Right hindlimb (tissue), 1 donor: ENCODE measurements around the gene GNAQ.
A peak's percentile ranks its signal among the peaks of the same experiment; 100 is the strongest.

Experiments
- DNase-seq: peaks from one replicate; pipeline ENCODE4 v3.0.0-alpha.2; 2018

Gene GNAQ

DNA sequence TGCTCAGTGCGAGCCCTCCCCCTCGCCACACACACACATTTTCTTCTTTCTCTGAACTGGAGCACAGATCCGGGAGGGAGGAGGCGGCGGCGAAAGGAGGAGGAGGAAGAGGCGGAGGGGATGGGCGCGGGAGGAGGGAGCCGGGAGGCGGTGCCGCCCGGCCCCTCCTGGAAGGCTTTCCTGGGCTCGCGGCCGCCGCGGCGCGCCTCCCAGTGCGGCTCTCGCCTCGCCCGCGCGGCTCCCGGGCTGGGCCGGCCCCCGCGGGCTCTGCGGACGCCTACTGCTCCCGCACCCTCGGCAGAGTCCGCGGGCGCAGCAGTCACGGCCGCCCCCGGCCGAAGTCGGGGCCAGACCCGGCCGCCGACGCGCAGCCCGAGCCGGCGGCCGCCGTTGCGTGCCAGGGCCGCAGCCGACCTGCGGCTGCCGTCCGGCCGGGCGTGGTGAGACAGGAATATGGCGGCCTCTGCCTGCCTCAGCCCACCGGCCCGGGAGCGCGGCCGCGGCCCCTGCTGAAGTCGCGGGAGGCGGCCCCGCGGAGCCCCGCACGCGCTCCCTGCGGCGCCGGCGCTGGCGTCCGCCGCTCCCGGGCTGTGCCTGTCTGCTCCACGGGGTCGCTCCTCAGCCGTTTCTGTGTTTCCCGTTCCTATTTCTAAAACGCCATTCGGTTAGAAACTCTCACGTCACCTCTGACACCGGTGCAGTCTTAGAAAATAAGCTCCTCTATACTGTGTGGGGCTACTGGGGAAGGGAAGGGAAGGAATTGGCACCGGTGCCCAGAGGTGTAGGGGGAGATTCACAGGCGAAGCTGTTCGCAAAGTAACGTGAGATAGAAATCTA, 500 bp upstream of the GNAQ start:
- peak; percentile 96 for DNase-seq

DNA sequence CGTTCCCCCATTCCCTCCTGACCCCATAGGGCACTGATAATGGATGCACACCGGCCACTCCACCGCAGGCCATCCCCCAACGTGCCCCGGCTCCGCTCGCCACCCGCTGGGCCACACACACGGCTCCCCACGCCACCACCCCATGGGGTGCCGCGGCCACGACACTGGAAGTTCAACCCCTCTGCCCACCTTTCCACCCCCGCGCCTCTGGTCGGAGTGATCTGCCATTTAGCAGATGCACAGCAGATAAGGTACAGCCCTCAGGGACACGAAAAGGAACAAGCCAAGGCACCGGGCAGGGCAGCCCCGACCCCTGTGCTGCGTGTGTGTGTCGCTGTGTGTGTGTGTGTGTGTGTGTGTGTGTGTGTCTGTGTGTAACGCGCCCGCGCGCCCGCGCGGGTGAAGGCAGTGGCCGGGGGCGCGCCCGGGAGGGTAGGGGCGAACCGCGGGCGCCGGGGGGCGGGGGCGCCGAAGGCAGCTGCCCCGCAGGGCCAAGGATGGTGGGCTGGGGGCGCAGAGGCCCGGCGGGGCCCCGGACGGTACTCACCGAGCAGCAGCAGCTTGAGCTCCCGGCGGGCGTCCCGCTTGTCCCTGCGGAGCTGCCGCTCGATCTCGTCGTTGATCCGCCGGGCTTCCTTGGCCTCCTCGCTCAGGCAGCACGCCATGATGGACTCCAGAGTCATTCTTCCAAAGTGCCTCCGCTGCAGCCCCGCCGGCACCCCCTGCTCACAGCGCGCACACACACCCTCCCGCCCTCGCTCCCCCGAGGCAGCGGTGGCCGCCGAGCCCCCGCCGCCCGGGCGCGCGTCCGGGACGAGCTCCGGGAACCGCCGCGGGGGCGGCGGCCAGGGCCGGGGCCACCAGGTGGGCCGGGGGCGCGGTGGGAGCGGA, 813 bp downstream of the GNAQ start:
- DNase-seq = peak; percentile 76

DNA sequence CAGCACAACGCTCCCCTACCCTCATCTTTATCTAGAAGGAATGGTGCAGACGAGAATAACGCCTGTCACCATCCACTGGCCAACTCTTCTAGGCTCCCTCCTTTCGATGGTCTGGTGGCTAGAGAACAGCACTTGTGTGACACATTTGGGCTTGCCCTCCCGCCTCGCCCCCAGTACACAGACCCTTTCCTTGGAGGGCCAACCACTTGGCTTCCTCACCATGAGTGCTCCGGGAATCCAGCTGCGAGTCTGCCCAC, 1.4 kb downstream of the GNAQ start:
- peak; percentile 41 for DNase-seq

DNA sequence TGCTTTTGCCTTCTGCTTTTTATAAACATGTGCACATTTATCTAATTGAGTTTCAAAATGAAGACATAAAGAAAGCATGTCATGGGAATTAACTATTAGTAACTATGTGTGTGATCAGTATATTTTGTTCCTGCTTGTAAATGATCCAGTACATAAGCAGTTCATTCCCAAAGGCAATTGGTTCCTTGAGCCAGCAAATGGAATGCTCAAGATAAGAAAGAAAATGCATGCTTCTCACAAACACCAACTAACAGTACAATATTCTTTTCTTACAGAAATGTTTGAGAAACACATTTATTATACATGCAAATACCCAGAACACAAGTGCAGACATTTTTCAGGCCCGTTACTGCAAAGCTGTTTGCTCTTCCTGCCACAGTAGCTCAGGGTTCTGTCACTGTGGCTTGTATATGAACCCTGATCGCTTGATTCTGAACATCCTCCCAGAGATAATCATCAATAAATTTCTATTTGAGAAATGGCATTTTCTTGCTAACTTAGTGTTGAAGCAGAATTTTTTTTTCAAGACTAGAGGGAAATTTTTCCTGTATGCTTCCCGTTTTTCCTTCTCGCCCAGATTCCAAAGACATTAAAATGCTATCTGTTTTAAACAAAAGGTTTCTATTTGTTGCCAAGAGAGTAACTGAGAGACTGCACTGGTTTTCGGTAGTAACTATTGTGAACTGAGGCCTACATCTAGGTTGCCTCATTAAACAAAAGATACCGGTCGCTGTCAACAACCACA, 1.9 kb downstream of the GNAQ start:
- no peak for DNase-seq

DNA sequence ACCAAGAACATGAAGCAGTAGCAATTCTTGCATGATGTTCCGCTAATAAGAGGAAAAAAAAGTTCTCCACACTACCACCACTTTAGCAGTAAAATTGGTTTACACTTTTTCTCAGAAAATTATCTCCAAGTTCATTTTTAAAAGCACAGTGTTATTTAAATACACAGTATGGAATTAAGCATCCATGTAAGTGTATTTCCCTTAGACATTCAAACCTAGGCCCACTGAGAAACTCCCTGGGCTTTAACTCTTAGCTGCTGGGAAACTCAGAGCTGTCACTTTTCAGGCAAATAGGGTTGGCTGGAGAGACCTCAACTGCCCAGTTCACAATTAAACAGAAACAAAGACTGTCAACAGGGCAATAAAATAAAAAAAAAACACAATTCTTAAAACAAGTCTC, 2.7 kb downstream of the GNAQ start:
- DNase-seq = no peak

DNA sequence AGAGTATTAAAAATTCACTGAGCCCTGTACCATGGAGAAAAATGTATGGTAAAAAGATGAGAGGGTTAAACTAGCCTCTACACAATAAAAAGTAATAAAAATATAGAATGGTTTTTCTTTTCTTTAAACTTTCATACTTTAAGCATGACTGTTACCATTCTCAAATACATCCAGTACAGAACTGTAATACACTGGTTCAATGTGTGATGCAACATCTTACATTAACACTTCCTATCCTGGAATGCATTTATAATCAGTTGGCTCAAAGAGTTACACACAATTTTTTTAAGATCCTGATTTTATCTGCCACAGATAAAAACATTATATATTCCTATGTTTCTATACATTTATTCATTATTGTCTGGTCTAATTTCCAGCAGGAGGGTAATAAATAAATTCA, 4.7 kb downstream of the GNAQ start:
- no peak for DNase-seq

DNA sequence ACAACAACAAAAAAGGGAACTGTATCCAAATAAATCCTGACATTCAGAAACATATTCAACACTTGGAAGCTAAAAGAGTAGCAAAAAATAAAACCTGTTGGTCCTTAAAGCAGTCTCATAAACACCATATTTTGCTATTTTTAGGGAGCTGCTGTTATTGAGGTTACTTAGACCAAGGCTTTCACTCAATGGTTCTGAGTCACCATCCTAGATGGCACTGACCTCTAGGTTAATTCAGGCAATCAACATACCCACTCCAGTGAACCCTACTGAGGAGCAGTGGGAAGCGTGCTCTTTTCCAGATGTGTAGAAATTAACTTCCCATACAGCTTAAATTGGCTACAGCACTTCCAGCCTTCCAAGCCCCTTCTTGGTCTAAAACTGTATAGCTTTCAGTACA, 5.2 kb downstream of the GNAQ start:
- DNase-seq = no peak

DNA sequence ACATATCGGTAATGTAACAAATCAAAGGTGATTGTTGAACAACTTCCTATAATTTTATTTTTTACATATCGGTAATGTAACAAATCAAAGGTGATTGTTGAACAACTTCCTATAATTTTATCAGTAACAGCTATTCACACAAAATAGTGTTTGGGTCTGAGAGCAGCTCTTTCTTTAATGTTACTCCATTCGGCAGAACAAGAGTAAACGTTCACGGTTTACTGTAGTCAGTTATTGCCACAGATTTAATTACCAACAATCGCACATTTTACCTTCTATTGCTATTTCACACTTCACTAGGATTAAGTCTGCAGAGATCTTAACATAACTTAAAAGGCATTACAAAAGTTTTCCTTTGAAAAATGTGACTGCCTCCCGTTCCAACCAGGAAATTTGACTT, 6.4 kb downstream of the GNAQ start:
- DNase-seq = no peak

DNA sequence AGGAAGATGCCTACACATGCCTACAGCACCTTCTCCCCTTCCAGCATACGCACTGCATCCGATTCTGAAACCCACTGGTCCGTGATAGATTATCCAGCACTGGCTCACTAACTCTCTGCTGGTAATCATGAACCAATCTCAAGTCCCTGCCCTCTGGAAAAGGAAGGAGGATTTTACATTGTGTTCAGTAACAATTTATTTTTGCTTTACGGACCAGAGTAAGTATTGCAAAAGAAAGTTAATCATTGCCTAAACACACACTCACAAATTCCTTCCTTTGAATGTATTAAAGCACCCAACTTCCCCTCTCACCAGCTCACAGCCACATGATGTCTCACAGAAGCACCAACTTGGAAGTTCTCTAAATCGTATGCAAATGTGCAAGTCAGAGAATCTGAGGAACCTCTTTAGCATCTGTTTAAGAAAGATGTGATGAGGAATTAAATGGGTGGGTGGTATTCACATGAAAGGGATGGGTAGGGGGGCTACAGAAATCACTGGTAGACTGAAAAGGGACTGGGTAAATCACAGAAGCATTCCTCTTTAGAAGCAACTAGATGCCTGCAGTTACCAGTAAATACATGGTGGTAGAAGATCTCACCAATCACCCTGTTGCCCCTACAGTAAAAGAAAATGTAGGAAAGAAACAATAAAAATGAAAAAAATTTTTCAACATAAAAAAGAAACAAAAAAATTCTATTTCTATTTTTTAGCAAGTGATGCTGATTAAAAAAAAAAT, 8.4 kb downstream of the GNAQ start:
- DNase-seq = no peak

DNA sequence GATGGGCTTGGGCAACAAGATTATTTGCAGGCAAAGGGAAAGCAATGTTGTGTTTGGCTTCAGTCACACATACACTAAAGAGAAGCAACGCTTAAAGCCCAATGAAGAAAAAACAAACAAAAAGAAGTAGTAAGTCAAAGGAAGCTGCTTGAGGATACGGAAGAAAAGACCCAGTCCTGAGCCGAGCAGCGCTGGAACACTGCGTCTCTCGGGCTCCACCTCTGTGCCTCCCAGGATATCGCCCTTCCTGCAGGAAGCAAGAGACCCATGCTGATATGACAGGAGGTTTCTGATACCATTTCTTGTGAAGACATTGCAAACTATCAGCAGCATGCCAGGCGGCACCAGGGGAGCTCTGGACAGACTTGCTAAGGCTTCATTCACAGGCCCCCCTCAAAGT, 9.9 kb downstream of the GNAQ start:
- no peak for DNase-seq

DNA sequence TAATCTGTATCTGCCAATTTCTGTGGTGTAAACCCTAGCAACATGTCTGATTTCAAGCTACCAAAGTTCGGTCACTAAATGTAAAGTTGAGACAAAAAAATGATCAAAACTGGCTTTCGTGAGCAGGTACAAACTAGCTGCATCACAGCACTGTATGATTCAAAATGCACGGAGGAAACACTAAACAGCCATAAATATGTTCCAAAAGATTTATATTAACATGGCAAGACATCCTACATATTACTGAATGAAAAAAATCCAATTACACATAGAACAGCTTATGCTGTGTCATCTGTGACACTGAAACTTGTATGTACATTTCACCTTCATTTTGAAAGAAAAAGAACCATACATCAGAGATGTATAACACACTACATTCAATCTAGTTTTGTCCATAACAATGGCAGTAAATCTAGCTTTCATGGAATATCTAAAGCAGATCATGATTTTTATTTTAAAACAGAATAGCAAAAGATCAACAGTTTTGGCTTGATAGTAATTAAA, 14.4 kb downstream of the GNAQ start:
- DNase-seq = no peak

DNA sequence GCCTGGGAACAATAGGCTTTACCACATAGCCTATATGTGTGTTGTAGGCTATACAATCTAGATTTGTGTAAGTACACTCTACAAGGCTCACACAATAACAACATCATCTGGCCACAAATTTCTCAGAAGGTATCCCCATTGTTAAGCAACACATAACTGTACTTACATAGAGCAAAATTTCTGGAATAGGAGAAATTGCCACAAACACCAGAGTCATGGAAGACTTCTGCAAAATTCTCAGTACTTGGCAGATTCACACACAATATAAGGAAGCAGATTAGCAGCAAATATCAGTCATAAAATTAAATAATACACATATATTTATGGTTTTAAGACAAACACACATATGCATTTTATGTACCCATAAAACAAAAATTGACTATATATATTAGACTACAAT, 16.4 kb downstream of the GNAQ start:
- no peak for DNase-seq

DNA sequence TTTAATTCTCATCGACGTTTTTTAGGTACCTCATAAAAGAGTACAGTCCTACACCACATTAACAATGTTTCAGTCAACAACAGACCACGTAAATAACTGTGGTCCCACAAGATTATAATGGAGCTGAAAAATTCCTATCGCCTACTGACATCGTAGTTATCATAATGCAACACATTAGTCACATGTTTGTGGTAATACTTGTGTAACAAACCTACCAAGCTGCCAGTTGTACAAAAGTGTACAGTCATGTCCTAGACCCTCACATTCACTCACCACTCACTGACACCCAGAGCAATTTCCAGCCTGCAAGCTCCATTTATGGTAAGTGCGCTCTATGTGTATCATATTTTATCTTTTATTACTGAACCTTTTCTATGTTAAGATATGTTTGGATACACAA, 16.8 kb downstream of the GNAQ start:
- no peak for DNase-seq

DNA sequence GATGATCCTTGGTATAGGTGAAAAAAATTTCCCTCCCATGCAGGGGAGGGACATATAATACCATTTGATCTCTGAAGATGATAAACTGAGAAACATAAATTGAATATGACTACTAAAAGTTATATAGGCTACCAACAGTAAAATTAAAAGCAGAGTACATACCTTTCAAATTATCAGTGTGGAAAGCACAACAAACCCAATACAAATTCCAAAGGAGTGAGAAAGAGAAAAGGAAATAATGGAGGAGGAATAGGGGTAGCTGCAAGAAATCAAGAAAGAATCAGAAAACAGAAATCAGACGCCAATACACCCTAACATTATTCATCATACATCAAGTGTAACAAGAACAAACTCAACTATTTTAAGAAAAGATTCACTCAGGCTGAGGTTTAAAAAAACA, 17.7 kb downstream of the GNAQ start:
- no peak for DNase-seq

DNA sequence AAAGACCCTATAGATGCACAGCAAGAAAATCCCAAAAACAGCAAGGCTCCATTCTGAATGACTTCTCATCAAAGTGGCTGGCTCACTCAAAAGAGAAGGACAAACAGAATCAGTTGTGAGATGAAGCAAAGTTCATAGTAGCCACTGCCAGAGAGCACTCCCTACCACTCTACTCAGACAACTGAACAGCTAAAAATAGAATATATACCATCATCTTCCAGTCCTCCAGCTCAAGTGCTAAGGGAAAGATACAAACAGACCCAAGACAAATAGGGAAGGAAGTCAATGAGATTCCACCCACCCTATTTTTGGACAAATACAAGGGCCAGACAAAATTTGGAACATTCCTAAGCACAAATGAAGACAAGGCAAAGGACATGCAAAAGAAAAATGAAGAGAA, 20.6 kb downstream of the GNAQ start:
- DNase-seq = no peak

DNA sequence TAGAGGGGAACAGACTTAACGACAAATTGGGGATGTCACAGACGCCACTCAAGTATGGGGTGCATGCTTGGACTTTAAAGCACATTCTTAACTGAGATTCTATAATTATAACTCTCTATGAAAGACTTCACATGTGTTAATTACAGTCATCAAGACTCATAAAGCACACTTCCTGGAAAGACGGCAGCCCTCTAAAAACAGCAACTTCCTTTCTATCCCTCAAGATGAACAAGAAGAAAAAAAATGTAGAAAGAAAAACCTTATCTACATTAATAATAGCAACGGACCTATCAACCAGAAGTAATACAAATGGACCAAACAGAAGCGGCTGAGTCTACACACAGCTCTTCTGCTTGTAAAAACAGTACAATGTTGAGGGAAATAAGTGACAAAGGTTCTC, 21.2 kb downstream of the GNAQ start:
- DNase-seq = no peak

DNA sequence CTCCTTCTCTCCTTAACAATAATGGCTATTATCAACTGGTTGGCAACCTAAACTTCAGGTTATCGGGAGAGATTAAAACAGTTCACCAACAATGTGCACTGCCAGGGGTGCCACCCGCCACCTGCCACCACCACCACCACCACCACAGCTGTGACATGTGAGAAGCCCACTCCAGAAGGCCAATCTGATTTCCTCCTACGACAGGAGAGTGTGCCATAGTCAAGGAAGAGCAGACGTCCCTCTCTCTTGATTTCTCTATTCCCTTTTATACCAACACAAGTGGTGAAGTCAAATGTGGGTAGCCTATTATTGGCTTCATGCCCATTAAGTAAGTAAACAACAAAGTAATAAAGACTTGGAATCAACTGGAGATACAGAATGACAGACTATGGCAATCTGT, 22.4 kb downstream of the GNAQ start:
- DNase-seq = no peak

DNA sequence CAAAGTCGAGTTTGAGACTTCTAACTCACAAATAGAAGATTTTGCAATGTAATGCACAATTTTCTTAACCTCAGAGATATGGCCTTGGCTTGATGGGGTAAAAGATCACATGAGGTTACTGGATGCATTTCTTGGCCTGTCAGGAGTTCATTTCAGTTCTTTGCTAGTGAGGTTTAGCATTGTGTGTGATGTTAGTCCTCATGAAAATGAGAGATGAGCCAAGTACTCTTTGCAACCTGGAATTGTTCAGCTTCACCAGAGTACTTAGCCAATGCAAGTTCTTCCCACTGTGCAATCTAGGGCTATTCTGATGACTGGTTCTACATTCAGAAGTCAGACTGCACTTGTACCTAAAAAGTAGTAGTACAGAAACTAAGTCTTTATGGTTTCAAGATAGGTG, 24.9 kb downstream of the GNAQ start:
- DNase-seq = no peak

DNA sequence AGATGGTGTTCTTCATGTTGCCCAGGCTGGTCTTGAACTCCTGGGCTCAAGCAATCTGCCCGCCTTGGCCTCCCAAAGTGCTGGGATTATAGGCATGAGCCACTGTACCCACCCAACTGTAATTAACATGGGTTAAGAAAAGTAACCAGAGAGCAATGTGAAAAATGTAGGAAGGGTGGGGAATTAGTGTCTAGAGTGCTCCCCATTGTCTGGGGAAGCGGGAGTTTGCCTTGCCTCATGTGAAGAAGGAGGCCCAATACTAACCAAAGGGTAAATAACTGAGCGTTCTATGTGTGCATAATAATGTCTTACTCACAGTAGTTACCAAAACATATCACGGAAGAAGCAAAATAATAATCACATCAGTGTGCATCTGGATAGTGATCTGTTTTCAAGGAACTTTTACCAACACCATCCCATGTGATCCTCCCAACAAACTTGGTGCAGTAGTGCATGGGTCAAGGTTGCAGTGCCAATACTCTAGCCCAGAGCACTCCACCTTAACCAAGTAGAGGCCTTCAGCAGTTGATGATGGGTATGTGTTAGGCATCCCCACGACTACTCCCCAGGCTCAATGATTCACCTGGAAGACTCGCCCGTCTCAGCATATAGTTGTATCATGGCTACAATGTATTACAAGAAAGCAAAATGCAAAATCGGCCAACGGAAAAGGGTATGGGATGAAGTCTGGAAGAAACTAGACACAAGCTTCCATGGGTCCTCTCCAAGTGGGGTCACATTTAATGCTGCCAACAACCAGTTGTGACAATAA, 26.2 kb downstream of the GNAQ start:
- DNase-seq = no peak

DNA sequence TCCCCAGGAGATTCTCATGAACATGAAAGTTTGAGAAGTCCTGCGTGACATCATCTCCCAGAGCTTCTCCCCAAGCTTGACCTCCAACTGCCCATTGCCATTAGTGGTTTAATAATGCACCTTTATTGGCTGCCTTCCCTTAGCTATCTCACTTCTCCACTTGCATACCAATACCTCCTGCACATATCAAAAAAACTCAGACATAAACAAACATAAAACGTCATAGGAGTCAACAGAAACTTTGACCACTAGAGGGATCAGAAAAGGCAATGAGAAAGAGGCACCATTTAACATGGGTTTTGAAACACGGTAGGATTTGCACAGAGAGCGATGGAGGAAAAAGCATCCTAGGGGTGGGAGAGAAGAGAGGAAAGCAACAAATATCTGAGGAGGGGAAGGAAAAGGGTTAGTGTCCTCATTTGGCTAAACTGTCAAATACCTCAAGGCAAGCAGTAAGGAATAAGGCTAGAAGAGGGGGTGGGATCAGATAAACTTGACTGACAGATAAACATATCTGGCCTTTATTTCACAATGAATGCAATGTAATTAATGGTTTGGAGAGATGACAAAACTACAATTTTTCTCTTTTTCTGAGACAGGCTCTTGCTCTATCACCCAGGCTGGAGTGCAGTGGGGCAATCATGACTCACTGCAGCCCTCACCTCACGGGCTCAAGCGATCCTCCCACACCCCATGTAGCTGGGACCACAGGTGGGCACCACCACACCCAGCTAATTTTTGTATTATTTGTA, 27.0 kb downstream of the GNAQ start:
- no peak for DNase-seq

DNA sequence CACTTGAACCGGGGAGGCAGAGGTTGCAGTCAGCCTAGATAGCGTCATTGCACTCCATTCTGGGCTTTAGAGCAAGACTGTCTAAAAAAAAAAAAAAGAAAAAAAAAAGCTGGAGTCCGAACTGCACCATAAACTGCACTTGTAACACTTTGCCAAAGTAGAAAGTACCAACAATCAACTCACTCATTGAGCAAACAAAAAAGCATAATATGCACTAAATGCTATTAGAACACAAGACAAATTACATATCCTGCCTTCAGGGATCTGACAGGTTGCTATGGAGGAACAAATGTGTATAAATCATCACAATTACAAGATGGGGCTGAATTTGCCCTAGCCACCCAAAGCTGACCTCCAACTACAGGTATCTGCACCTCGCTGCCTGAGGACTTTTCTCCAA, 27.9 kb downstream of the GNAQ start:
- no peak for DNase-seq
